Mesothelial cell of epicardium (in vitro differentiated cells): ENCODE results near the gene PROZ. TPM values are rescaled to one million over a fixed set of nuclear protein-coding genes. Genes with fewer than 3 reads are reported as not detected.

Source experiments
- DNase-seq, 2 experiments: peaks; one replicate each; pipeline ENCODE4 v3.0.0; 2021; ENCODE audit warnings: low spot score in 2 of 2; ENCODE audit not compliant: unreplicated experiment in 2 of 2
- H3K27ac Mint-ChIP-seq: 2 replicates; pipeline ENCODE4 v1.8.0; 2021; ENCODE audit warnings: mixed read lengths
- H3K27me3 Mint-ChIP-seq: 2 replicates; pipeline ENCODE4 v1.8.0; 2021; ENCODE audit warnings: low read depth, mixed read lengths
- H3K36me3 Mint-ChIP-seq: 2 replicates; pipeline ENCODE4 v1.8.0; 2021; ENCODE audit warnings: mixed read lengths
- H3K4me1 Mint-ChIP-seq: 2 replicates; pipeline ENCODE4 v1.8.0; 2021; ENCODE audit warnings: mixed read lengths
- H3K4me3 Mint-ChIP-seq: 2 replicates; pipeline ENCODE4 v1.8.0; 2021; ENCODE audit warnings: mild to moderate bottlenecking, moderate library complexity, mixed read lengths
- H3K9me3 Mint-ChIP-seq: 2 replicates; pipeline ENCODE4 v1.8.0; 2021; ENCODE audit warnings: mixed read lengths
- CTCF ChIP-seq: fragments of 200-600 bp; sonication (generic); IDR thresholded peaks from one replicate; pipeline ENCODE4 v1.5.0; 2021; ENCODE audit warnings: antibody characterized with exemption; ENCODE audit not compliant: unreplicated experiment
- total RNA-seq: library from RNA; stranded (reverse); gene quantifications from 3 replicates; pipeline ENCODE4 v1.2.1, GENCODE V29; 2021

The PROZ gene
- total RNA-seq, 1 donor from 2014 or later, result not detected

- no peaks in the 10 kb centered on the region for H3K27me3 Mint-ChIP-seq
- H3K27ac Mint-ChIP-seq, result no peak overlapping the region
- H3K4me1 Mint-ChIP-seq, result no peaks in the 10 kb centered on the region
- H3K4me3 Mint-ChIP-seq, result no peak overlapping the region
- no peak for TF ChIP-seq CTCF
- no peak for DNase-seq
- H3K36me3 Mint-ChIP-seq, result peaks cover 24% of the 10 kb centered on the region
- H3K9me3 Mint-ChIP-seq, result no peaks in the 10 kb centered on the region
Observed at GRCh38 chr13:113195360-113195759, 36.9 kb downstream of the PROZ start.

- no peak for DNase-seq
- Mint-ChIP-seq H3K4me3 (no peak overlapping the region), H3K27ac (no peak overlapping the region)
Observed at GRCh38 chr13:113196970-113197737, 38.7 kb downstream of the PROZ start.

GRCh38 chr13:113201815-113202214 is 43.4 kb downstream of the PROZ start:
- Mint-ChIP-seq H3K36me3 (peaks cover 7% of the 10 kb centered on the region), H3K27me3 (no peaks in the 10 kb centered on the region)
- no peak for TF ChIP-seq CTCF

More at GRCh38 chr13:113196970-113197737, 38.7 kb downstream of the PROZ start:
- Mint-ChIP-seq H3K9me3 (no peaks in the 10 kb centered on the region), H3K27me3 (no peaks in the 10 kb centered on the region), H3K36me3 (peaks cover 23% of the 10 kb centered on the region), H3K4me1 (no peaks in the 10 kb centered on the region)
- no peak for TF ChIP-seq CTCF

GRCh38 chr13:113202912-113203311 is 44.5 kb downstream of the PROZ start:
- Mint-ChIP-seq H3K27me3 (no peaks in the 10 kb centered on the region), H3K9me3 (no peaks in the 10 kb centered on the region), H3K4me3 (no peak overlapping the region), H3K4me1 (peaks cover 20% of the 10 kb centered on the region), H3K36me3 (no peaks in the 10 kb centered on the region), H3K27ac (no peak overlapping the region)
- DNase-seq, result no peak
- no peak for TF ChIP-seq CTCF

More at GRCh38 chr13:113201815-113202214, 43.4 kb downstream of the PROZ start:
- H3K4me1 Mint-ChIP-seq, result peaks cover 11% of the 10 kb centered on the region
- no peak overlapping the region for H3K27ac Mint-ChIP-seq
- no peak overlapping the region for H3K4me3 Mint-ChIP-seq
- no peak for DNase-seq
- H3K9me3 Mint-ChIP-seq, result no peaks in the 10 kb centered on the region

GRCh38 chr13:113203507-113204377 is 45.3 kb downstream of the PROZ start:
- H3K27ac Mint-ChIP-seq, result no peak overlapping the region
- no peaks in the 10 kb centered on the region for H3K9me3 Mint-ChIP-seq
- no peak overlapping the region for H3K4me3 Mint-ChIP-seq
- H3K27me3 Mint-ChIP-seq, result no peaks in the 10 kb centered on the region
- H3K4me1 Mint-ChIP-seq, result peaks cover 21% of the 10 kb centered on the region
- TF ChIP-seq CTCF, result no peak
- no peak for DNase-seq
- H3K36me3 Mint-ChIP-seq, result no peaks in the 10 kb centered on the region
